HEK293 (cell line): ENCODE measurements around the gene PPP2R1B.

Experiments used
- CTCF ChIA-PET: fragments of 350-600 bp; formaldehyde crosslinking; extraction: SDS; loops from one replicate; lab custom pipeline; 2021; ENCODE audit warnings: antibody characterized with exemption; lab: Yijun Ruan, JAX
- POLR2A ChIA-PET: fragments of 300-600 bp; formaldehyde crosslinking; extraction: SDS; loops from one replicate; lab custom pipeline; 2020; ENCODE audit warnings: antibody characterized with exemption, inconsistent platforms; lab: Yijun Ruan, JAX
- H3K27ac ChIP-seq: fragments of 200-500 bp; sonication (Bioruptor generic); 2 replicates; pipeline ENCODE4 v1.5.1; 2014; ENCODE audit warnings: low read depth, low read length, control low read depth, inconsistent platforms; ENCODE audit errors: extremely low read depth
- H3K36me3 ChIP-seq, 2 experiments: fragments of 200-500 bp in 1 of 2; sonication (Bioruptor generic) in 1 of 2; 1 replicate in 1 of 2; 2 replicates in 1 of 2; pipeline ENCODE4 v1.5.1; 2014 to 2017; ENCODE audit warnings: inconsistent platforms in 2 of 2, low read length in 2 of 2; ENCODE audit not compliant: control insufficient read depth in 2 of 2, insufficient read depth in 1 of 2
- H3K4me1 ChIP-seq: fragments of 200-500 bp; sonication (Bioruptor generic); 2 replicates; pipeline ENCODE4 v1.5.1; 2014; ENCODE audit warnings: mild to moderate bottlenecking, low read length, inconsistent platforms; ENCODE audit not compliant: control insufficient read depth, insufficient read depth
- H3K4me3 ChIP-seq: 2 replicates; pipeline ENCODE4 v1.5.1; 2011; ENCODE audit warnings: low read depth, mild to moderate bottlenecking, control low read depth, low read length, moderate library complexity
- H3K9me3 ChIP-seq: fragments of 200-500 bp; sonication (Bioruptor generic); 2 replicates; pipeline ENCODE4 v1.5.1; 2014; ENCODE audit warnings: low read depth, low read length, inconsistent platforms; ENCODE audit not compliant: control insufficient read depth, insufficient read depth
- SETDB1 ChIP-seq: IDR thresholded peaks from one replicate; pipeline ENCODE4 v1.6.1; 2017; ENCODE audit warnings: mild to moderate bottlenecking, low read length, moderate library complexity, mixed read lengths; ENCODE audit not compliant: insufficient read length
- YY1 ChIP-seq: fragments of 450-650 bp; formaldehyde crosslinking; IDR thresholded peaks from 2 replicates; pipeline ENCODE4 v1.5.1; 2018; ENCODE audit warnings: missing biosample characterization, missing genetic modification characterization
- ZBTB7A ChIP-seq: fragments of 450-650 bp; formaldehyde crosslinking; IDR thresholded peaks from 2 replicates; pipeline ENCODE4 v1.5.1; 2016; ENCODE audit warnings: low read depth, missing biosample characterization, missing genetic modification characterization
- ZBTB8A ChIP-seq: fragments of 450-650 bp; formaldehyde crosslinking; IDR thresholded peaks from 2 replicates; pipeline ENCODE4 v1.5.1; 2016; ENCODE audit warnings: missing biosample characterization, missing genetic modification characterization
- ZNF112 ChIP-seq: fragments of 450-650 bp; formaldehyde crosslinking; IDR thresholded peaks from 2 replicates; pipeline ENCODE4 v1.5.0; 2017; ENCODE audit warnings: missing biosample characterization, missing genetic modification characterization
- ZNF121 ChIP-seq: fragments of 450-650 bp; formaldehyde crosslinking; IDR thresholded peaks from 2 replicates; pipeline ENCODE4 v1.5.1; 2016; ENCODE audit warnings: missing biosample characterization, missing genetic modification characterization
- ZNF211 ChIP-seq: fragments of 450-650 bp; formaldehyde crosslinking; IDR thresholded peaks from 2 replicates; pipeline ENCODE4 v1.5.1; 2016; ENCODE audit warnings: low read depth, missing biosample characterization, missing genetic modification characterization
- ZNF23 ChIP-seq: fragments of 450-650 bp; formaldehyde crosslinking; IDR thresholded peaks from 2 replicates; pipeline ENCODE4 v1.5.1; 2016; ENCODE audit warnings: missing biosample characterization, missing genetic modification characterization, borderline replicate concordance
- ZNF341 ChIP-seq: fragments of 450-650 bp; formaldehyde crosslinking; IDR thresholded peaks from 2 replicates; pipeline ENCODE4; 2016; ENCODE audit warnings: low read depth, missing biosample characterization, missing genetic modification characterization
- ZNF623 ChIP-seq: fragments of 450-650 bp; formaldehyde crosslinking; IDR thresholded peaks from 2 replicates; pipeline ENCODE4 v1.5.1; 2016; ENCODE audit warnings: missing biosample characterization, missing genetic modification characterization
- ZNF624 ChIP-seq: fragments of 450-650 bp; formaldehyde crosslinking; IDR thresholded peaks from 2 replicates; pipeline ENCODE4 v1.5.1; 2017; ENCODE audit warnings: missing biosample characterization, missing genetic modification characterization
- ZNF654 ChIP-seq: fragments of 450-650 bp; formaldehyde crosslinking; IDR thresholded peaks from 2 replicates; pipeline ENCODE4 v1.5.1; 2016; ENCODE audit warnings: low read depth, missing biosample characterization, missing genetic modification characterization
- TF ChIP-seq, protein P1 (sequence below): fragments of 450-650 bp; formaldehyde crosslinking; conservative IDR thresholded peaks from 2 replicates; pipeline ENCODE4 v1.5.1; 2016; ENCODE audit warnings: low read depth, missing biosample characterization, missing genetic modification characterization
- TF ChIP-seq, protein P2 (sequence below): fragments of 450-650 bp; formaldehyde crosslinking; IDR thresholded peaks from 2 replicates; pipeline ENCODE4 v1.5.1; 2016; ENCODE audit warnings: missing biosample characterization, missing genetic modification characterization, borderline replicate concordance
- TF ChIP-seq, protein P3 (sequence below): fragments of 450-650 bp; formaldehyde crosslinking; IDR thresholded peaks from 2 replicates; pipeline ENCODE4 v1.5.1; 2017; ENCODE audit warnings: missing biosample characterization, missing genetic modification characterization
- TF ChIP-seq, protein P4 (sequence below): fragments of 450-650 bp; IDR thresholded peaks from 2 replicates; pipeline ENCODE4 v1.5.1; 2018; ENCODE audit warnings: missing biosample characterization, missing genetic modification characterization

PPP2R1B gene

DNA sequence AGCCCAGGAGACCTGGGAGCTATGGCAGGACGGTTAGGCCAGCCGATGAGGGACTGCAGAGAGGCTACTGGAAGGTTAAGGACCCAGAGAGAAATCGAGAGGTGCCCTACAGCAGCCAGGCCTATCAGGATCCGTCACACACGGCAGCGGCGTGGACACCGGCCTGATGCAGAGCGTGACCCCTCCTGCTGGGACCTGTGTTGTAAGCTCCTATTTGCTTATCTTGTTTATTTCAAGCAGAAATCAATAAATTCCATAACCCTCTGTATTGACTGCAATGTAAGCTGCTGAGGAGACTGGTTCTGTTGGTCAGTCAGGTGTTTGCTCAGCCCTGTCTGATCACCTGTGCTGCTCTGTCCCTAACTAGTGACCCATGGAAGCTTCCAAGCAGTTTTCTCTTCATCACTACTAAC, 39.9 kb downstream of the PPP2R1B start:
- H3K4me3 ChIP-seq: no peak overlapping the region
- no peaks in the 10 kb centered on the region for H3K4me1 ChIP-seq
- no peaks in the 10 kb centered on the region for H3K9me3 ChIP-seq
- ChIA-PET CTCF (interaction anchor here (1.8 kb wide), 1 partner anchor 122 kb away, joined by 5 read pairs; no protein-coding TSS in a partner anchor), POLR2A (no interaction called here)
- H3K27ac ChIP-seq: no peak overlapping the region
- TF ChIP-seq, protein P1, sequence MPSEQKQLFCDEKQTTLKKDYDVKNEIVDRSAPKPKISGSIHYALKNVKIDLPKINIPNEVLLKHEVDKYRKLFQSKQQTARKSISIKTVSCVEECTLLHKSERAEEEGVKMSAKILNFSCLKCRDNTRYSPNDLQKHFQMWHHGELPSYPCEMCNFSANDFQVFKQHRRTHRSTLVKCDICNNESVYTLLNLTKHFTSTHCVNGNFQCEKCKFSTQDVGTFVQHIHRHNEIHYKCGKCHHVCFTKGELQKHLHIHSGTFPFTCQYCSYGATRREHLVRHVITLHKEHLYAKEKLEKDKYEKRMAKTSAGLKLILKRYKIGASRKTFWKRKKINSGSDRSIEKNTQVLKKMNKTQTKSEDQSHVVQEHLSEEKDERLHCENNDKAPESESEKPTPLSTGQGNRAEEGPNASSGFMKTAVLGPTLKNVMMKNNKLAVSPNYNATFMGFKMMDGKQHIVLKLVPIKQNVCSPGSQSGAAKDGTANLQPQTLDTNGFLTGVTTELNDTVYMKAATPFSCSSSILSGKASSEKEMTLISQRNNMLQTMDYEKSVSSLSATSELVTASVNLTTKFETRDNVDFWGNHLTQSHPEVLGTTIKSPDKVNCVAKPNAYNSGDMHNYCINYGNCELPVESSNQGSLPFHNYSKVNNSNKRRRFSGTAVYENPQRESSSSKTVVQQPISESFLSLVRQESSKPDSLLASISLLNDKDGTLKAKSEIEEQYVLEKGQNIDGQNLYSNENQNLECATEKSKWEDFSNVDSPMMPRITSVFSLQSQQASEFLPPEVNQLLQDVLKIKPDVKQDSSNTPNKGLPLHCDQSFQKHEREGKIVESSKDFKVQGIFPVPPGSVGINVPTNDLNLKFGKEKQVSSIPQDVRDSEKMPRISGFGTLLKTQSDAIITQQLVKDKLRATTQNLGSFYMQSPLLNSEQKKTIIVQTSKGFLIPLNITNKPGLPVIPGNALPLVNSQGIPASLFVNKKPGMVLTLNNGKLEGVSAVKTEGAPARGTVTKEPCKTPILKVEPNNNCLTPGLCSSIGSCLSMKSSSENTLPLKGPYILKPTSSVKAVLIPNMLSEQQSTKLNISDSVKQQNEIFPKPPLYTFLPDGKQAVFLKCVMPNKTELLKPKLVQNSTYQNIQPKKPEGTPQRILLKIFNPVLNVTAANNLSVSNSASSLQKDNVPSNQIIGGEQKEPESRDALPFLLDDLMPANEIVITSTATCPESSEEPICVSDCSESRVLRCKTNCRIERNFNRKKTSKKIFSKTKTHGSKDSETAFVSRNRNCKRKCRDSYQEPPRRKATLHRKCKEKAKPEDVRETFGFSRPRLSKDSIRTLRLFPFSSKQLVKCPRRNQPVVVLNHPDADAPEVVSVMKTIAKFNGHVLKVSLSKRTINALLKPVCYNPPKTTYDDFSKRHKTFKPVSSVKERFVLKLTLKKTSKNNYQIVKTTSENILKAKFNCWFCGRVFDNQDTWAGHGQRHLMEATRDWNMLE (tag by site-specific recombination): no peak
- TF ChIP-seq YY1 (tag by site-specific recombination): no peak
- no peak for TF ChIP-seq ZNF112 (tag by site-specific recombination)
- TF ChIP-seq, protein P2, sequence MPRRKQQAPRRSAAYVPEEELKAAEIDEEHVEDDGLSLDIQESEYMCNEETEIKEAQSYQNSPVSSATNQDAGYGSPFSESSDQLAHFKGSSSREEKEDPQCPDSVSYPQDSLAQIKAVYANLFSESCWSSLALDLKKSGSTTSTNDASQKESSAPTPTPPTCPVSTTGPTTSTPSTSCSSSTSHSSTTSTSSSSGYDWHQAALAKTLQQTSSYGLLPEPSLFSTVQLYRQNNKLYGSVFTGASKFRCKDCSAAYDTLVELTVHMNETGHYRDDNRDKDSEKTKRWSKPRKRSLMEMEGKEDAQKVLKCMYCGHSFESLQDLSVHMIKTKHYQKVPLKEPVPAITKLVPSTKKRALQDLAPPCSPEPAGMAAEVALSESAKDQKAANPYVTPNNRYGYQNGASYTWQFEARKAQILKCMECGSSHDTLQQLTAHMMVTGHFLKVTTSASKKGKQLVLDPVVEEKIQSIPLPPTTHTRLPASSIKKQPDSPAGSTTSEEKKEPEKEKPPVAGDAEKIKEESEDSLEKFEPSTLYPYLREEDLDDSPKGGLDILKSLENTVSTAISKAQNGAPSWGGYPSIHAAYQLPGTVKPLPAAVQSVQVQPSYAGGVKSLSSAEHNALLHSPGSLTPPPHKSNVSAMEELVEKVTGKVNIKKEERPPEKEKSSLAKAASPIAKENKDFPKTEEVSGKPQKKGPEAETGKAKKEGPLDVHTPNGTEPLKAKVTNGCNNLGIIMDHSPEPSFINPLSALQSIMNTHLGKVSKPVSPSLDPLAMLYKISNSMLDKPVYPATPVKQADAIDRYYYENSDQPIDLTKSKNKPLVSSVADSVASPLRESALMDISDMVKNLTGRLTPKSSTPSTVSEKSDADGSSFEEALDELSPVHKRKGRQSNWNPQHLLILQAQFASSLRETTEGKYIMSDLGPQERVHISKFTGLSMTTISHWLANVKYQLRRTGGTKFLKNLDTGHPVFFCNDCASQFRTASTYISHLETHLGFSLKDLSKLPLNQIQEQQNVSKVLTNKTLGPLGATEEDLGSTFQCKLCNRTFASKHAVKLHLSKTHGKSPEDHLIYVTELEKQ: no peak
- H3K36me3 ChIP-seq: peaks cover 0 to 71% of the 10 kb centered on the region in 2 experiments; a peak in 1 of 3 replicates

DNA sequence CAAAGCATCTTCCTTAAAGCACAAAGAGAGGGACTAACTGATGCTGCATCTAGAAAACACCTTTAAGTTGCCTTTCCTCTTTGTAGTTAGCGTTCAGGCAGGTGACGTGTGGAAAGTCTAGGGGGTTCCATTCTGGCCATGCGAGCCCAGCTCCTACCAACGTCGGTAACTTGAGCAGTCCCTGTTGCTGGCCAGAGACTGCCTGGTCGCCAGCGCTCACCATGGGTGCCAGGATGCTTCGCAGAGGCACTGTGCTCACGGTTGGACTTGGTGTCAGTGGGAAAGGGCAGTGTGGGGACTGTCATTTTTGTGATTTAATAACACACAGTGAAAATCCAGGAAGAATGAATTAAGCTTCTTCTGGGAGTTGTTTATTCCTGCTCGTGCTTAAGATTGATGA, 40.6 kb downstream of the PPP2R1B start:
- no peak overlapping the region for H3K27ac ChIP-seq
- H3K4me3 ChIP-seq: no peak overlapping the region
- peaks cover 0 to 78% of the 10 kb centered on the region in 2 experiments; a peak in 1 of 3 replicates for H3K36me3 ChIP-seq
- ChIA-PET POLR2A (no interaction called here), CTCF (interaction anchor here (0.6 kb wide), 1 partner anchor 272 kb away, joined by 3 read pairs; no protein-coding TSS in a partner anchor)
- H3K4me1 ChIP-seq: no peaks in the 10 kb centered on the region
- no peaks in the 10 kb centered on the region for H3K9me3 ChIP-seq
- TF ChIP-seq ZNF654 (tag by site-specific recombination): no peak
- no peak for TF ChIP-seq ZNF624 (tag by site-specific recombination)
- no peak for TF ChIP-seq SETDB1
- TF ChIP-seq ZNF341: no peak

DNA sequence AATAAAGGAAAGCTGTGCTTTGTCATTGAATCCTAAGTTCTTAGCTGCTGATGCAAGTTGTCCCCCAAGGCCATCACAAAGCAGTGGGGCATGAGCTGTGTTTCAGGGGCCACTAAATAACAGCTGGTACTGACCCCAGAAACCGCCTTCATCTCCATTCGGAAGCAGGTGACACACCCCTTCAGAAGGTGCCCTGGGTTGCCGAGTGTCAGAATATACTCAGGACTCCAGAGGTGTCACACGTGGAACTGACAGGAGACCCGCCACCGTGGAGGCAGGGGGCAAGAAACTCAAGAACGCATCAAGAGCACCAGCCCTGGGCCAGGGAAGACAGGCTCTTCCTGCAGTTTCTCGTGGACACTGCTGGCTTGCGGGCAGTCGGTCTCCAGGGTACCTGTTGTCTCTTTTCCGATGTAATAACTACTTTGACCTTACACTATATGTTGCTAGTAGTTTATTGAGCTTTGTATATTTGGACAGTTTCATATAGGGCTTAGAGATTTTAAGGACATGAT, 41.5 kb downstream of the PPP2R1B start:
- TF ChIP-seq, protein P3, sequence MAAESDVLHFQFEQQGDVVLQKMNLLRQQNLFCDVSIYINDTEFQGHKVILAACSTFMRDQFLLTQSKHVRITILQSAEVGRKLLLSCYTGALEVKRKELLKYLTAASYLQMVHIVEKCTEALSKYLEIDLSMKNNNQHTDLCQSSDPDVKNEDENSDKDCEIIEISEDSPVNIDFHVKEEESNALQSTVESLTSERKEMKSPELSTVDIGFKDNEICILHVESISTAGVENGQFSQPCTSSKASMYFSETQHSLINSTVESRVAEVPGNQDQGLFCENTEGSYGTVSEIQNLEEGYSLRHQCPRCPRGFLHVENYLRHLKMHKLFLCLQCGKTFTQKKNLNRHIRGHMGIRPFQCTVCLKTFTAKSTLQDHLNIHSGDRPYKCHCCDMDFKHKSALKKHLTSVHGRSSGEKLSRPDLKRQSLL (tag by site-specific recombination): no peak
- TF ChIP-seq ZNF121 (tag by site-specific recombination): no peak
- TF ChIP-seq ZNF23: no peak
- no peak for TF ChIP-seq ZBTB8A (tag by site-specific recombination)
- TF ChIP-seq, protein P4, sequence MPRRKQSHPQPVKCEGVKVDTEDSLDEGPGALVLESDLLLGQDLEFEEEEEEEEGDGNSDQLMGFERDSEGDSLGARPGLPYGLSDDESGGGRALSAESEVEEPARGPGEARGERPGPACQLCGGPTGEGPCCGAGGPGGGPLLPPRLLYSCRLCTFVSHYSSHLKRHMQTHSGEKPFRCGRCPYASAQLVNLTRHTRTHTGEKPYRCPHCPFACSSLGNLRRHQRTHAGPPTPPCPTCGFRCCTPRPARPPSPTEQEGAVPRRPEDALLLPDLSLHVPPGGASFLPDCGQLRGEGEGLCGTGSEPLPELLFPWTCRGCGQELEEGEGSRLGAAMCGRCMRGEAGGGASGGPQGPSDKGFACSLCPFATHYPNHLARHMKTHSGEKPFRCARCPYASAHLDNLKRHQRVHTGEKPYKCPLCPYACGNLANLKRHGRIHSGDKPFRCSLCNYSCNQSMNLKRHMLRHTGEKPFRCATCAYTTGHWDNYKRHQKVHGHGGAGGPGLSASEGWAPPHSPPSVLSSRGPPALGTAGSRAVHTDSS: no peak
- TF ChIP-seq ZBTB7A (tag by site-specific recombination): no peak
- TF ChIP-seq ZNF623 (tag by site-specific recombination): no peak
- no peak for TF ChIP-seq ZNF211
- Histone ChIP-seq H3K4me1 (no peaks in the 10 kb centered on the region), H3K4me3 (no peak overlapping the region), H3K27ac (no peak overlapping the region), H3K36me3 (peaks cover 0 to 87% of the 10 kb centered on the region in 2 experiments; a peak in 1 of 3 replicates), H3K9me3 (no peaks in the 10 kb centered on the region)
- ChIA-PET CTCF (interaction anchor here (0.6 kb wide), 1 partner anchor 118 kb away, joined by 3 read pairs; no protein-coding TSS in a partner anchor), POLR2A (no interaction called here)
